Measurements from ENCODE around the gene COX7A1.

GRCh38 chr19:36106991-36107390, 45.3 kb downstream of the COX7A1 start:
- no peak for TF ChIP-seq CTCF (IDR thresholded peaks at IDR 0.05; ENCODE audit: insufficient read depth, low read depth, low read length)
- TF ChIP-seq EZH2 (IDR thresholded peaks at IDR 0.05; ENCODE audit: insufficient read depth, low read length), result no peak
